GM19455 (cell line): Measurements from ENCODE around the gene CALCOCO1.

Experiments
- ATAC-seq: cut with Tn5 transposase; IDR thresholded peaks from one replicate; pipeline ENCODE4 v1.9.1; 2021; ENCODE audit not compliant: unreplicated experiment

CALCOCO1 gene

DNA sequence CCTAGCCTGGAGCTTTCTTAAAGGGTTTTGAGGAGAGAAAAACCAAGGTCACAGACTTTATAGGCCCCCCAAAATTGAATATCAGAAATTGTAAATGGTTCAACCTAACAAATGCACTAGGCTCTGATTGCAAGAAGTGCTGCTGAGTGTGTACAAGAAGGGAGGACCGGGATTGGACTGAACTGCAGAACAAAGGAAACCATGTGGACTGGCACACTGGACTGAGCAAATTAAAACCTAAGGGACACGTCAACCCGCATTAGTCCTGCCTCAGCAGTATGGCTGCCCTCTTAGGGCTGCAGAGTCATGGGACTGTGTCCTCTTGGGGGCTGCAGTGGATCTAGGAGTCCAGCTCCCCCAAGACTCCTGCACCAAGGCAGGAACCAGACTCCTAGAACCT, 25.4 kb upstream of the CALCOCO1 start:
- ATAC-seq: no peak

DNA sequence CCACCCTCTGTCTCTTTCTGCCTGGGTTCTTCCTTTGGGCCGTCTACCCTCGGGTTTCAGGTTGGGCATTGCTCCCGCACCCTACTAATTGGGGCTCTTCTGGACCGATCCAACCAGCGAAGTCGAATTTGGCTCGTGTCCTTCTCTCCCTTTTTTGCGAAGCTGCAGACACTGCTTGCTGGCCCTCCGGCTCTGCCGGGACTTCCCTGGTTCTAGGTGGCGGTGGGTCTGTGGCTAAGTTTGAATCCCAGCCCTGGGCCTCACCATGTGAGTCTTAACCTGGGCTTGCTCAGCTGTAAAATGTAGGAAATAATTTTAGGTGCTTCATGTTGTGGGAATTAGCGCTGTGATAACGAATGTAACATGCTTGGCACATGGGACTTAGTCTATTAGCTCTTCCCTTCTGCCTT, 24.9 kb upstream of the CALCOCO1 start:
- no peak for ATAC-seq

- no peak for ATAC-seq
Observed at GRCh38 chr12:53751336-53752191, 24.3 kb upstream of the CALCOCO1 start, which contains the start of gene CISTR. Gene CISTR, minus strand, starts transcription at chr12:53751979.

DNA sequence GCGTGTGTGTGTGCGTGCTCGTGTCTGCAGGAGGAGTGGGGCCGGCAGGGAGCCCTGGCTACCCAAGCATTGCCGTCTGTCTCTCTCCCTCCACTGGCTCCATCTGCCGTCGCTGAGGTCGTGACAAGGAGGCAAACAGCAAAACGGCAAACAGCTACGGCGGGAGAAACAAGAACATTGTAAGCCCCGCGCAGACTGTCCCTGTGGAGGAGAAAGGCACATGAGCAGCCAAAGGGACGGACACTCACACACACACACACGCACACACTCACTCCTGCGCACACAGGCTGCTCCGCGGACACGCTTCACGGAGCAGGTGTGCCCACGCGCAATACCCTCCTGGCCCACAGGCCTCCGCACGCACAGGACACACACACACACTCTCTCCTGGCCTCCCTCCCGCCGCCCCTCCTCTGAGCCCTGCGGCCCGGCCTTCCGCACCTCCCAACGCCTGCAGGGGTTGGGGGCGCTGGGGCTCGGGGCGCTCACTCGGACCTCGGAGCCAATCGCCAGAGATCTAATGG, 23.6 kb upstream of the CALCOCO1 start:
- ATAC-seq: no peak

GRCh38 chr12:53749986-53750811, 22.9 kb upstream of the CALCOCO1 start:
- ATAC-seq: no peak

DNA sequence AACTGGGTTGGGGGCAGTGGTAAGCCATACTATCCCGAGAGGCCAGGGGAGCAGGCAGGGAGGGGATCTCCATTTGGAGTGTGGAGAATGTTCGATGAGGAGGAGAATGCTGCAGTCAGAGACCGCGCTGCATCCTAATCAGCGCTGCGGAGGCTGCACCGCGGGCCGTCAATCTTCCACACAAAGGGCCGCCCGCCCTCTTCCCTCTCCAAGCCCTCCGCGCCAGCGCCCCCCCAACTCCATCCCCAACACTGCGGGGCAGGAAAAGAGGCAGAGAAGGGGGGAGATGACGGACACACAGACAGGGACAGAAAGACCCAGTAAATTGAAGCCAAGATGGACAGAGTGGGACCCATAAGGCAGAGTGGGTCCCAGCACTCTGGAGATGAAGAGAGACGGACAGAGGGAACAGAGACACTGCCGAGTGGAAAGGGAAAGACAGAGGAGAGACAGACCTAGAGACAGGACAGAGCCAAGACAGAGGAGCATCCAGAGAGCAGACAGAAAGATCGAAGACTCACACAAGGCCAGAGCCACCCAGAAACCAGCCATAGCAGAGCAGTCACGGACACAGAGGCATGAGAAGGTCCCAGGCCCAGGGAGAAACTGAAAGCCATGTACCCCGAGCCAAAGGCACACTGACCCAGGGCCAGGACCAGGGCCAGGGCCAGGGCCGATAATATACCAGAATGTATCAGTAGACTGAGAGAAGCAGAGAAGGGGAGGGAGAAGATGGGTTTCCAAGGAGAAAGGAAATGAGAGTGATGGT, 21.0 kb upstream of the CALCOCO1 start:
- ATAC-seq: no peak

DNA sequence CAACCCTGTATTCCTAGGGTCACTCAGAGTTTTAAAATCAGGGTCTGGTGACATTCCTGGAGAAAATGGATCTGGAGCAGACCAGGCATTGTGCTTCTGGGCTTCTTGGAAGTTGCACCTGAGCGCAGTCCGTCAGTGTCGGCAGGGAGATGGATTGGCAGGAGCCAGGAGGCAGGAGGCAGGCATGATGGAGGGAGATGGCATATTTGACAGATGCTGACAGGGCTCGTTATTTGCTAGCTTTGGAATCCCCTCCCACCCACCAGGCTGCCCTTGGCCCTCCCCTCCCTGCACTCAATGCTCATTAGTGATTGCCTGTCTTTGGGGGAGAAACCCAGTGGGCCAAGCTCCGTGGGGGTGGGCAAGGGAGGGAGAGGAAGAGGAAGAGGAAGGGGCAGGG, 19.8 kb upstream of the CALCOCO1 start:
- no peak for ATAC-seq

DNA sequence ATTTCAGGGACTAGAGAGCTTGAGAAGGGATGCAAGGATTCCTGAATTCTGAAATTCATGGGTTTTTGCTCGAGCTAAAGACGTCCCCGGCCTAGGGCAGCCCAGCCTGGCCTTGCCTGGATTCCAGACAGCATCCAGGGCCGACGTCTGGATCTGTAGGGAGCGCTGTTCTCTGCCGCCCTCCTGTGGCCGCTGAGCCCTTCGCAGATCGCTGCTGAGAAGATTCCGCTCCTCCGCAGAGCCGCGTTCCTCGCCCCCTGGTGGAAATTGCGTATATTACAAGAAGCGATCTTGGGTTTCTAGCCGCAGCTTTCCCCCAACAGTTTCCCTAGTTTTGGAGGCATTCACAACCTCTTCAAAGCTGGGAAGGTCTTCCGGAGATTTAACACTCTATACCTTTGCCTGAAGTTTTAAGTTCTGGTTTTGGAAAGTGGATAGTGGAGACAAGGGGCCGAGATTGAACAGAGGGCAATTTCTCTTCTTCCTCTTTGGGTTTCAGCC, 19.4 kb upstream of the CALCOCO1 start:
- ATAC-seq: no peak

DNA sequence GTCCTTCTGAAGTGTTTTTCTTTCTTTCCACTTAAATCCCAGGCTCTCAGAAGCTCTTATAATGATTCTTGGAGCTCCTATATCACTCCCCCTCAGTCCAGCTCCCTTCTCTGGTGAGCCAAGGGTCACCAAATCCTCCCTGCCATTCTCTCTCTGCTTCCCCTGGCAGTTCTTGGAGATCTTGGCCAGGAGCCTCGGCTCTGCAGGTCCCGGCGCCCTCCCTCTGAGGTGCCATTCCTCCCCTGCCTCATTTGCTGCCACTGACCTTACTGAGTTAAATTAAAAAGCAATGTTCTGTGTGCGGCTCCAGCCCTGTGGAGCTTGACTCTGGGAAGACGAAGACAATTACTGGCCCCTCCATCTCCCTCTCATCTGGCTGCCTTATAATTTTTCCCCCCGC, 17.5 kb upstream of the CALCOCO1 start:
- no peak for ATAC-seq

- no peak for ATAC-seq
Observed at GRCh38 chr12:53744130-53744441, 16.8 kb upstream of the CALCOCO1 start.

- ATAC-seq: no peak
Observed at GRCh38 chr12:53743266-53744129, 16.2 kb upstream of the CALCOCO1 start.

DNA sequence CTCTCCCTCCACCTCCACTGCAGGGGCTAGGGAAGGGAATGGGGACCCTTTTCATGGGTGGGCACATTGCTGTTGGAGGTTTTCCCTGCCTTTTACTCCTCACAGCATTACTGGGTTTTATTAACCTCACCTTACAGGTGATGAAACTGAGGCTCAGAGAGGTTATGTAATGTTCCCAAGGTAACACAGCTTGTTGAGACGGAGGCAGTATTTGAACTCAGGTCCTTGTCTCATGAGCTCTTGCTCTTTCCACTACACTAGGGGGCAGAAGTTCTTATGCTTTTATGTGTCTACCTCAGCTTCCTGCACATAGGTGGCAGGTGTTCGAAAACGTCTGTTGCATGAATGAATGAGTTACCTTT, 12.9 kb upstream of the CALCOCO1 start:
- no peak for ATAC-seq

DNA sequence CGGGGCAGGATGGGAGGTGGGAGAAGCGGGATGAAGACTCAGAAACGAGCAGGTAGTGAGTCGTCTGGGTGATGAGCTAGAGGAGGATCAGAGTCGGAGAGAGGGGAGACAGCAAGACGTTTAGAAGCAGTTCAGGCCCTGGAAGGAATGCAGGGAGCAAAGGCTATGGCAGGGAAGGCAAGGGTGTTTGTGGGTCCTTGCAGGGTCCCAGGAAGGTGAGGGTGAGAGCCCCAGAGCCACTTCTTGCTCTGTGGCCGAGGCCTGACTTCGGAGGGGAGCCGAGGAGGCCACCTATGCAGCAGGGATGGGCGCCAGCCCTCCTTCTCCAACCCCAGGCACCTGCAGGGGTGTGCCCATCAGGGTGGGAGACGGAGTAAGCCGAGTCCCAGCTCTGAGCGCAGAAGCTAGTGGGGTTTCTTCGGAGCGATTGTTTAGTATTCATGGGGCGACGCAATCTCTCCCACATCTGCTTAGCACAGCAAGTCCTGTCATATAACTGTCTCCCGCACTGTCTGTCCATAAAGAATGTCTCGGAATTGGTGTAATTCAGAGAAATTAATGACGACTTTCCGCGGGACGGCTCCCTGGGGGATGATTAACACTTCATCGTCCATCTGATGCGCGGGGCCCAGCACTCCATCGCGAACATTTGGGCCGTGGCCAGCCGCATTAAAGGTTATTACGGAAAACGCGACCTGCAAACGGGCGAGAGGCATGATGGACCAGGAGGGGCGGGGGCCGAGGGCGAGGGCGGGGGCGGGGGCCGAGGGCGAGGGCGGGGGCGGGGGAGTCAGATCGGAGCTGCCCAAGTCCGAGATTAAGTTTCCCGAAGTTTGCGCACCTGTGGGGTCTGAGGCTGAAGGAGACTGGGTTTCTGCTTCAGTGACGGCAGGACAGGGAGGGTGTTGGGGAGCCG, 12.2 kb upstream of the CALCOCO1 start:
- no peak for ATAC-seq

- ATAC-seq: no peak
Observed at GRCh38 chr12:53738406-53739213, 11.4 kb upstream of the CALCOCO1 start.

DNA sequence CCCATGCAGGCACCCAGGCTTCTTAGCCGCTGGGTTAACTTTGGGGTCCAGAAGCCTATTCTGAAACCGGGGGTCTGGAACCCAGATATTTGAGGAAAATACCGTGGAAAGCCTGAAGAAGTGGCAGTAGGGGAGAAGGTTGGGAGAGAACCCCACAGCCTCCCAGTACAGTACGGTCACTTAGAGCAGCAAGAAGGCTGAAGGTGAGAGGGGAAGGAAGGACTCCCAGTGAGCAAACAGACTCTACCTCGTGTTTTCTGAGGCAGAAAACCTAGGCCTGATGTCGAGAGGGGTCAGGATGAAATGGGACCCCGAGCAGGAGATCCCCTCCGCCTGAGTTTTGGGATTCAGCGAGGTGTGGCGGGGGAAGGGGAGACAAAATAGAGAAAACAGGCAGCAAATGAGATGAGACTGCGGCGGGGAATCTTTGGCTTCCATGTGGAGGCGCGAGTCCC, 10.7 kb upstream of the CALCOCO1 start:
- no peak for ATAC-seq

DNA sequence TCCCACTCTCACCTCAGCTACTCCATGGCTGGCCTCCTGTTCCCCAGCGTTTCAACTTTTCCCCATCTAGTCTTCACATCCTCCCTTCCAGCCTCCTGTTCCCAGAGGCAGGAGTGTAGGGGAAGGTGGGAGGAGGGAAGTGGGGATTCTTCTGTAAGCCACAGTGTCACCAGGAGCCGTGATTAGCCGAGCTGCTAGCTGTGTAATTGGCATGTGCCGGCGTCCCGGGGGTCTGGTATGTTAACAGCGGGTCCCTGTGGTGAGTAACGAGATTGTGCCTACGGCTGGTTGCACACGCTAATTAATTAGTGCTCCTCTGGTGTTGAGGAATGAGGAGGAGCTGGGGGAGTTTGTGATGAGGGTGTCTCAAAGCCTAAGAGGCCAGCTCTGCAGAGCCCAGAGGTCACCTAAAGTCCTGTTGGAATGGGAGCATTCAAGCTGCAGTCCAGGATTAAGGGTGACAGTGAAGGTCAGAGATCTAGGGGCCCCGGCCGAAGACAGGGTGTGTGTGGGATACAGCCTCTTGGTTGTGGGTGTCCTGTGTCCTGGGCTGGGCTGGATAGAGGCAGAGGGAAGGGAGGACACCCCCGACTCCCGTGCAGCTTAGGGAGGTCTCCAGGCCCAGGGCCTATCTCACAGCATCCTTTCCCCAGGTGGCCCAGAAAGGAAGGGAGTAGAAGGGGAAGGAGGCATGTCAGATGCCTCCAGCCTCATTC, 10.0 kb upstream of the CALCOCO1 start:
- no peak for ATAC-seq

GRCh38 chr12:53736592-53736991, 9.3 kb upstream of the CALCOCO1 start:
- ATAC-seq: no peak

DNA sequence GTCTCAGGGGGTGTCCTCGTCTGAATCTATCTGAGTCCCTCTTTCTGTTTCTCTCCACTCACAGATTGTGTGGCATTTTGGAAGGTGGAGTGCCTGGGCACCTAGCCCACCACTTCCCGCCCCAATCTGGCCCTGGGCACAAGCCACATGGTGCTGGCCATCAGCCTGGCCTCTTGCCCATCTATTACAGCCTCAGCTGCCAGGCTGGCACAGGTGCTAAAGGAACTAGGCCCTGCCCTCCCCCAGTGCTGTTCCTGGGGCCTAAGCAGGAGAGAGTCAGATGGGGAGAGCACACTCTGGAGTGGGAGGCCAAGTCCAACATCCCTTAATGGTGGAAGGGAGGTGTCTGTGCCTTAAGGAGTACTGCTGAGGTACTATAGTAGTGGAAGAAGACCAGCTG, 8.3 kb upstream of the CALCOCO1 start:
- ATAC-seq: no peak
